A549 (cell line): ENCODE measurements around the gene PCDH10. TPM values are rescaled to one million over a fixed set of nuclear protein-coding genes. Genes with fewer than 3 reads are reported as not detected.

Experiments
- ATAC-seq, 2 experiments: fragments of 200-7000 bp in 1 of 2; fragments of >200 bp in 1 of 2; cut with Nextera tagmentation in 1 of 2; cut with Tn5 transposase in 1 of 2; 3 replicates each; pipeline versions ENCODE4 v1.8.0 to v1.9.1; 2018 to 2020; ENCODE audit warnings: mild to moderate bottlenecking in 1 of 2, moderate library complexity in 1 of 2
- CTCF ChIA-PET: fragments of 300-600 bp; sonication (Branson Sonifier 250); formaldehyde crosslinking; extraction: SDS; loops from one replicate; lab custom pipeline; 2021; ENCODE audit warnings: antibody characterized with exemption, inconsistent platforms; lab: Yijun Ruan, JAX
- POLR2A ChIA-PET: fragments of 350-600 bp; formaldehyde crosslinking; extraction: SDS; loops from one replicate; lab custom pipeline; 2021; ENCODE audit warnings: antibody characterized with exemption, inconsistent platforms; lab: Yijun Ruan, JAX
- DNase-seq, 2 experiments: peaks; one replicate each; pipeline versions ENCODE4 v3.0.0 to v3.0.0-alpha.2; 2011 to 2016; ENCODE audit warnings: low read depth in 1 of 2, low spot score in 1 of 2
- FAIRE-seq: peaks from 2 replicates; lab custom pipeline; 2011; peaks lifted over from hg19 to GRCh38; lab: Jason Lieb, UNC
- H3K27ac ChIP-seq, 2 experiments: fragments of >200 bp; sonication (Bioruptor Twin); formaldehyde crosslinking; 3 replicates each; pipeline ENCODE4 v1.5.1; 2016 to 2017
- H3K4me1 ChIP-seq: fragments of >200 bp; sonication (Bioruptor Twin); formaldehyde crosslinking; 3 replicates; pipeline ENCODE4 v1.6.1; 2016
- H3K4me2 ChIP-seq: fragments of >200 bp; sonication (Bioruptor Twin); formaldehyde crosslinking; 3 replicates; pipeline ENCODE4 v1.6.1; 2016
- H3K4me3 ChIP-seq: fragments of >200 bp; sonication (Bioruptor Twin); formaldehyde crosslinking; 3 replicates; pipeline ENCODE4 v1.5.1; 2016
- H3K9me3 ChIP-seq: fragments of >200 bp; sonication (Bioruptor Twin); formaldehyde crosslinking; 3 replicates; pipeline ENCODE4 v1.6.1; 2016
- ATOH8 ChIP-seq: fragments of 250-450 bp; sonication (Bioruptor Pico); IDR thresholded peaks from 2 replicates; pipeline ENCODE4 v1.5.0; 2020; ENCODE audit warnings: low read depth, mild to moderate bottlenecking, moderate library complexity
- BHLHE40 ChIP-seq: IDR thresholded peaks from 2 replicates; pipeline ENCODE4 v1.6.1; 2012; ENCODE audit warnings: low read depth, low read length, inconsistent platforms
- CBX2 ChIP-seq: fragments of 200-600 bp; sonication (generic); IDR thresholded peaks from 2 replicates; pipeline ENCODE4 v1.6.1; 2016; ENCODE audit warnings: low read depth, mild to moderate bottlenecking, borderline replicate concordance
- CBX8 ChIP-seq: fragments of 200-600 bp; sonication (generic); IDR thresholded peaks from 2 replicates; pipeline ENCODE4 v1.6.1; 2016
- CHD4 ChIP-seq: fragments of 200-600 bp; sonication (generic); IDR thresholded peaks from 2 replicates; pipeline ENCODE4 v1.6.1; 2016; ENCODE audit warnings: antibody characterized with exemption, mild to moderate bottlenecking, borderline replicate concordance
- FOSB ChIP-seq: fragments of 250-450 bp; sonication (Bioruptor Pico); IDR thresholded peaks from 2 replicates; pipeline ENCODE4 v1.5.0; 2020; ENCODE audit warnings: mild to moderate bottlenecking, moderate library complexity
- FOSL2 ChIP-seq, 2 experiments: fragments of 450-650 bp in 1 of 2; fragments of >200 bp in 1 of 2; sonication (Bioruptor Twin) in 1 of 2; formaldehyde crosslinking; IDR thresholded peaks; 2 replicates each; pipeline versions ENCODE4 v1.5.0 to v1.6.1; 2016 to 2020; ENCODE audit warnings: mild to moderate bottlenecking in 1 of 2, moderate library complexity in 1 of 2
- HEYL ChIP-seq: fragments of 250-450 bp; sonication (Bioruptor Pico); IDR thresholded peaks from 2 replicates; pipeline ENCODE4 v1.8.0; 2021; ENCODE audit warnings: mild to moderate bottlenecking, moderate library complexity
- HOXB5 ChIP-seq: fragments of 250-450 bp; sonication (Bioruptor Pico); IDR thresholded peaks from 2 replicates; pipeline ENCODE4 v1.5.0; 2020; ENCODE audit warnings: mild to moderate bottlenecking, moderate library complexity
- JUN ChIP-seq, 2 experiments: fragments of >200 bp; sonication (Bioruptor Twin); formaldehyde crosslinking; IDR thresholded peaks; 2 replicates in 1 of 2; 3 replicates in 1 of 2; pipeline ENCODE4 v1.6.1; 2016 to 2017
- MAFK ChIP-seq: fragments of 450-650 bp; IDR thresholded peaks from 2 replicates; pipeline ENCODE4 v1.6.1; 2014; ENCODE audit not compliant: partially characterized antibody
- MYC ChIP-seq: IDR thresholded peaks from 2 replicates; pipeline ENCODE4 v1.6.1; 2012; ENCODE audit warnings: mild to moderate bottlenecking, inconsistent platforms, low read length, improper control_type of control experiment, borderline replicate concordance
- NFE2L2 ChIP-seq: fragments of 150-350 bp; conservative IDR thresholded peaks from 2 replicates; pipeline ENCODE4 v1.6.1; 2014; ENCODE audit warnings: low read length
- NPAS2 ChIP-seq: fragments of 250-450 bp; sonication (Bioruptor Pico); IDR thresholded peaks from 2 replicates; pipeline ENCODE4 v1.8.0; 2022; ENCODE audit warnings: mild to moderate bottlenecking, moderate library complexity, borderline replicate concordance
- NR3C1 ChIP-seq: fragments of >200 bp; sonication (Bioruptor Twin); formaldehyde crosslinking; IDR thresholded peaks from 3 replicates; pipeline ENCODE4 v1.6.1; 2017
- POLR2A ChIP-seq: IDR thresholded peaks from 2 replicates; pipeline ENCODE4 v1.6.1; 2012; ENCODE audit warnings: mild to moderate bottlenecking, low read length
- POLR2AphosphoS2 ChIP-seq: conservative IDR thresholded peaks from 2 replicates; pipeline ENCODE4 v1.6.1; 2012; ENCODE audit warnings: low read length, improper control_type of control experiment, inconsistent platforms
- RARB ChIP-seq: fragments of 250-450 bp; sonication (Bioruptor Pico); IDR thresholded peaks from 2 replicates; pipeline ENCODE4 v1.8.0; 2021; ENCODE audit warnings: mild to moderate bottlenecking, moderate library complexity
- RFX5 ChIP-seq: fragments of 450-650 bp; IDR thresholded peaks from 2 replicates; pipeline ENCODE4 v1.7.1; 2014; ENCODE audit warnings: antibody characterized with exemption, mild to moderate bottlenecking, moderate library complexity
- RNF2 ChIP-seq: fragments of 200-600 bp; sonication (generic); IDR thresholded peaks from 2 replicates; pipeline ENCODE4 v1.6.1; 2016; ENCODE audit warnings: low read depth, mild to moderate bottlenecking, antibody characterized with exemption, moderate library complexity, borderline replicate concordance
- SMC3 ChIP-seq: fragments of >200 bp; sonication (Bioruptor Twin); formaldehyde crosslinking; IDR thresholded peaks from 3 replicates; pipeline ENCODE4 v1.6.1; 2018; ENCODE audit warnings: inconsistent platforms
- TFCP2L1 ChIP-seq: fragments of 250-450 bp; sonication (Bioruptor Pico); IDR thresholded peaks from 2 replicates; pipeline ENCODE4 v1.5.0; 2021; ENCODE audit warnings: mild to moderate bottlenecking
- USF2 ChIP-seq: fragments of 450-650 bp; IDR thresholded peaks from 2 replicates; pipeline ENCODE4 v1.6.1; 2014; ENCODE audit warnings: antibody characterized with exemption
- whole genome bisulfite sequencing: methylation state at CpG from one replicate; pipeline ENCODE4 v1.1.6; 2017; ENCODE audit errors: missing lambda C conversion rate; 5-methylcytosine and 5-hydroxymethylcytosine counted together
- polyA plus RNA-seq, 4 experiments: library from polyadenylated mRNA; depleted of rRNA in 3 of 4; stranded (reverse); fragments of >200 nt; fragmentation: RNase III in 1 of 4; extraction: RNeasy Plus Mini Kit Qiagen cat#74134 plus additional on column Dnase treatment in 1 of 4; gene quantifications; 2 replicates in 3 of 4; 3 replicates in 1 of 4; pipeline ENCODE4 v1.2.3, GENCODE V29; 2011 to 2017

Gene PCDH10
- polyA plus RNA-seq, 2 of the 4 experiments (the other 2 are of a cell fraction) = 0.37 to 0.49 TPM

GRCh38 chr4:133136833-133137232 lies 12.3 kb upstream of the PCDH10 start:
- no peak for FAIRE-seq
- CTCF ChIA-PET = no interaction called here

GRCh38 chr4:133137571-133137970 lies 11.5 kb upstream of the PCDH10 start:
- Histone ChIP-seq H3K9me3 (no peaks in the 10 kb centered on the region), H3K4me3 (no peak overlapping the region), H3K27ac (no peak overlapping the region), H3K4me1 (no peaks in the 10 kb centered on the region), H3K4me2 (no peak overlapping the region)
- WGBS = 11% methylated on average over 1 of the region's 1 CpG
- FAIRE-seq (no peak), DNase-seq (no peak), ATAC-seq (no peak)
- ChIA-PET CTCF (no interaction called here), POLR2A (no interaction called here)
- TF ChIP-seq USF2 = no peak
- TF ChIP-seq MAFK = no peak
- no peak for TF ChIP-seq HEYL (CRISPR knock-in tag)
- no peak for TF ChIP-seq RFX5
- no peak for TF ChIP-seq CBX8
- TF ChIP-seq SMC3 = no peak
- no peak for TF ChIP-seq MYC
- TF ChIP-seq TFCP2L1 = no peak
- no peak for TF ChIP-seq BHLHE40
- no peak for TF ChIP-seq ATOH8 (CRISPR knock-in tag)
- no peak for TF ChIP-seq RNF2
- no peak for TF ChIP-seq HOXB5 (CRISPR knock-in tag)
- no peak for TF ChIP-seq RARB (CRISPR knock-in tag)

More at GRCh38 chr4:133136833-133137232, 12.3 kb upstream of the PCDH10 start:
- POLR2A ChIA-PET = no interaction called here
- Histone ChIP-seq H3K4me2 (no peak overlapping the region), H3K27ac (no peak overlapping the region), H3K4me1 (no peaks in the 10 kb centered on the region), H3K9me3 (no peaks in the 10 kb centered on the region), H3K4me3 (no peak overlapping the region)
- no peak for ATAC-seq
- no peak for DNase-seq
- WGBS = 21% methylated on average over 3 of the region's 3 CpGs
- no peak for TF ChIP-seq BHLHE40
- TF ChIP-seq CBX2 = no peak
- no peak for TF ChIP-seq FOSB (CRISPR knock-in tag)
- no peak for TF ChIP-seq SMC3

GRCh38 chr4:133143775-133144430 lies 5.2 kb upstream of the PCDH10 start:
- Histone ChIP-seq H3K4me1 (no peaks in the 10 kb centered on the region), H3K27ac (no peak overlapping the region), H3K4me2 (no peak overlapping the region), H3K9me3 (no peaks in the 10 kb centered on the region), H3K4me3 (no peak overlapping the region)
- no peak for FAIRE-seq
- no peak for TF ChIP-seq FOSL2 (IDR thresholded peaks at IDR 0.05)
- no peak for TF ChIP-seq FOSL2 (CRISPR knock-in tag; IDR thresholded peaks at IDR 0.05)
- no peak for TF ChIP-seq JUN (IDR thresholded peaks at IDR 0.05)
- no peak for ATAC-seq
- 10% methylated on average over 3 of the region's 3 CpGs for WGBS
- ChIA-PET CTCF (no interaction called here), POLR2A (no interaction called here)
- no peak for DNase-seq

GRCh38 chr4:133145241-133145640 lies 3.9 kb upstream of the PCDH10 start:
- POLR2A ChIA-PET = no interaction called here

More at GRCh38 chr4:133145241-133145640, 3.9 kb upstream of the PCDH10 start:
- H3K4me3 ChIP-seq = no peak overlapping the region
- DNase-seq = no peak
- CTCF ChIA-PET = no interaction called here
- H3K4me1 ChIP-seq = 0 out of 3 replicates have a peak, but pooled peaks cover 9% of the 10 kb centered on the region
- TF ChIP-seq CHD4 = no peak
- TF ChIP-seq USF2 = no peak
- TF ChIP-seq POLR2A = no peak
- TF ChIP-seq POLR2AphosphoS2 = no peak
- TF ChIP-seq CBX2 = no peak
- TF ChIP-seq HOXB5 (CRISPR knock-in tag) = no peak
- TF ChIP-seq NR3C1 = no peak
- TF ChIP-seq BHLHE40 = no peak
- TF ChIP-seq NPAS2 (CRISPR knock-in tag) = no peak
- TF ChIP-seq RARB (CRISPR knock-in tag) = no peak
- no peak for TF ChIP-seq NFE2L2
- TF ChIP-seq CBX8 = no peak
- no peak for TF ChIP-seq ATOH8 (CRISPR knock-in tag)
- H3K27ac ChIP-seq = no peak overlapping the region
- no peak for FAIRE-seq
- no peak overlapping the region for H3K4me2 ChIP-seq
- no peak for ATAC-seq
- H3K9me3 ChIP-seq = no peaks in the 10 kb centered on the region
